Psoas muscle (tissue), 8 donors: Measurements from ENCODE around the gene LRP2BP. TPM values are rescaled to one million over a fixed set of nuclear protein-coding genes. Genes with fewer than 3 reads are reported as not detected.

Experiments
- ATAC-seq, 4 donors: fragments of 200-7000 bp; cut with Tn5 transposase; one replicate each; pipeline ENCODE4 v1.9.1; 2020; ENCODE audit warnings: moderate library complexity in 3 of 4, mild to moderate bottlenecking in 2 of 4
- DNase-seq, 2 donors: peaks; one replicate each; pipeline ENCODE4 v3.0.0-alpha.2; 2020
- H3K27ac ChIP-seq: fragments of 200-600 bp; one replicate; pipeline ENCODE4 v1.8.0; 2022
- H3K27me3 ChIP-seq, 3 donors: fragments of 200-600 bp in 1 of 3; one replicate each; pipeline versions ENCODE4 v1.6.1 to v1.8.0; 2013 to 2022; ENCODE audit warnings: low read length in 2 of 3, mild to moderate bottlenecking in 2 of 3, moderate library complexity in 1 of 3; ENCODE audit not compliant: insufficient read depth in 3 of 3
- H3K36me3 ChIP-seq, 2 donors: fragments of 200-600 bp in 1 of 2; one replicate each; pipeline versions ENCODE4 v1.6.1 to v1.8.0; 2013 to 2022; ENCODE audit warnings: low read depth in 1 of 2, mild to moderate bottlenecking in 1 of 2, moderate library complexity in 1 of 2; ENCODE audit not compliant: insufficient read depth in 1 of 2
- H3K4me1 ChIP-seq: fragments of 200-600 bp; one replicate; pipeline ENCODE4 v1.8.0; 2022
- H3K4me3 ChIP-seq: fragments of 200-600 bp; one replicate; pipeline ENCODE4 v1.8.0; 2022; ENCODE audit warnings: mild to moderate bottlenecking
- H3K9me3 ChIP-seq: fragments of 200-600 bp; one replicate; pipeline ENCODE4 v1.8.0; 2022
- WGBS, 3 donors: extraction: QIAGEN DNeasy Blood & Tissue Kit; methylation state at CpG; one replicate each; pipeline versions ENCODE4 v1.1.6 to v1.1.7; 2013; 5-methylcytosine and 5-hydroxymethylcytosine counted together
- intact Hi-C, 2 donors: fragments of 100-400 bp; cut with DNase I; formaldehyde crosslinking; loops; one replicate each; pipeline versions ENCODE4 v1.11.0 to v1.14.2; 2022
- polyA plus RNA-seq, 3 donors: library from polyadenylated mRNA; stranded (reverse); fragments of 200-250 nt; gene quantifications; one replicate each; pipeline ENCODE4 v1.2.3, GENCODE V29; 2013
- total RNA-seq, 4 donors: library from RNA; stranded (reverse); fragmentation: NEBNext Ultra II Directional in 2 of 4; extraction: Animal tissue kit (Norgen Biotek cat#: 25700) in 2 of 4; gene quantifications; one replicate each; pipeline versions ENCODE4 v1.2.1 to v1.2.4, GENCODE V29; 2021 to 2023
- TF ChIP-seq, protein P1 (sequence below): fragments of 200-600 bp; IDR thresholded peaks from one replicate; pipeline ENCODE4 v1.8.0; 2022; ENCODE audit warnings: antibody characterized with exemption
- donor health status: healthy with polysubstance abuse.
- donor health status: DM: no; HTN: no; CAD: no; lungs with moderate emphysema.
- donor health status: Bipolar disorder and iron deficiency.
- donor health status: healthy.
- donor health status: DM: yes; HTN: yes; CAD: no.
- donor health status: DM: no; HTN: no; CAD: no.
- donor health status: DM: no; HTN: no; CAD: no.
- donor health status: DM: yes; HTN: yes; CAD: no.

Gene LRP2BP
- total and polyA plus RNA-seq, 7 donors: 0.48 to 3.0 (median 0.93) TPM

DNA sequence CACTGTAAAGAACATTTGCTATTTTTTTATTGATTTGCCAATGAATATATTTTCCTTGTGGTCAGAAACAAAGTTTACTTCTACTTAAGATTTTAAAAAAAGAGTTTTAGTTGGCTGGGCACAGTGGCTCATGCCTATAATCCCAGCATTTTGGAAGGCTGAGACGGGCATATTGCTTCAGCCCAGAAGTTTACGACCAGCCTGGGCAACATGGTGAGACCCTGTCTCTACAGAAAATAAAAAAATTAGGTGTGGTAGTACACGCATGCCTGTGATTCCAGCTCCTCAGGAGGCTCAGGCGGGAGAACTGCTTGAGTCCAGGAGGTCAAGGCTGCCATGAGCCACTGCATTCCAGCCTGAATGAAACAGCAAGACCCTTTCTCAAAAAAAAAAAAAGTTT is 36.8 kb downstream of the LRP2BP start:
- Histone ChIP-seq H3K9me3 (no peaks in the 10 kb centered on the region), H3K4me3 (no peak overlapping the region), H3K27ac (no peak overlapping the region), H3K36me3 (peaks cover 6 to 60% of the 10 kb centered on the region in 2 donors), H3K4me1 (no peaks in the 10 kb centered on the region), H3K27me3 (no peaks in the 10 kb centered on the region)
- ATAC-seq (no peak), DNase-seq (no peak)
- intact Hi-C loops: no loop called here
- 93 to 95% (median 94%) methylated on average over 4 of the region's 4 CpGs for WGBS, 3 donors
- TF ChIP-seq, protein P1, sequence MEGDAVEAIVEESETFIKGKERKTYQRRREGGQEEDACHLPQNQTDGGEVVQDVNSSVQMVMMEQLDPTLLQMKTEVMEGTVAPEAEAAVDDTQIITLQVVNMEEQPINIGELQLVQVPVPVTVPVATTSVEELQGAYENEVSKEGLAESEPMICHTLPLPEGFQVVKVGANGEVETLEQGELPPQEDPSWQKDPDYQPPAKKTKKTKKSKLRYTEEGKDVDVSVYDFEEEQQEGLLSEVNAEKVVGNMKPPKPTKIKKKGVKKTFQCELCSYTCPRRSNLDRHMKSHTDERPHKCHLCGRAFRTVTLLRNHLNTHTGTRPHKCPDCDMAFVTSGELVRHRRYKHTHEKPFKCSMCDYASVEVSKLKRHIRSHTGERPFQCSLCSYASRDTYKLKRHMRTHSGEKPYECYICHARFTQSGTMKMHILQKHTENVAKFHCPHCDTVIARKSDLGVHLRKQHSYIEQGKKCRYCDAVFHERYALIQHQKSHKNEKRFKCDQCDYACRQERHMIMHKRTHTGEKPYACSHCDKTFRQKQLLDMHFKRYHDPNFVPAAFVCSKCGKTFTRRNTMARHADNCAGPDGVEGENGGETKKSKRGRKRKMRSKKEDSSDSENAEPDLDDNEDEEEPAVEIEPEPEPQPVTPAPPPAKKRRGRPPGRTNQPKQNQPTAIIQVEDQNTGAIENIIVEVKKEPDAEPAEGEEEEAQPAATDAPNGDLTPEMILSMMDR: no peak

DNA sequence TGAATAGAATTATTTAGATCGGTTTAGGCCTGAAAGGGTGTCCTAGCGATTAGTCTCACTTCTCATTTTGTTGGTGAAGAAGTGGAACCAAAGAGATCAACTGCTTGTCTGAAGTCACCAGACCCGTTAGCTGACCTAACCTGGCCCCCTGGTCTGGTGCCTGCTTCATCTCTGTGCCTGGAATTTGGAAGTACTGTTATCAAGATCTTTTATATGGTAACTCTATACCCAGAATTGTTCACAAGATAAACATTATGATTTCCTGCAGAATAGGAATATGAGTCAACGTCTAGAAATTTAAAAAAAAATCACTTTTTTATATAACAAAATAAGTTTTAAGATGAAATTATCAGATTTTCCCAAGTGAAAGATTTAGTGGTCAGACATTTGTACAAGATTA is 37.2 kb downstream of the LRP2BP start:
- Histone ChIP-seq H3K4me1 (no peaks in the 10 kb centered on the region), H3K36me3 (peaks cover 6 to 65% of the 10 kb centered on the region in 2 donors), H3K27me3 (no peaks in the 10 kb centered on the region), H3K27ac (no peak overlapping the region), H3K9me3 (no peaks in the 10 kb centered on the region), H3K4me3 (no peak overlapping the region)
- 73 to 81% (median 78%) methylated on average over 4 of the region's 4 CpGs for WGBS, 3 donors
- DNase-seq: no peak
- intact Hi-C loops: no loop called here
- TF ChIP-seq, protein P1: no peak
- ATAC-seq: no peak

DNA sequence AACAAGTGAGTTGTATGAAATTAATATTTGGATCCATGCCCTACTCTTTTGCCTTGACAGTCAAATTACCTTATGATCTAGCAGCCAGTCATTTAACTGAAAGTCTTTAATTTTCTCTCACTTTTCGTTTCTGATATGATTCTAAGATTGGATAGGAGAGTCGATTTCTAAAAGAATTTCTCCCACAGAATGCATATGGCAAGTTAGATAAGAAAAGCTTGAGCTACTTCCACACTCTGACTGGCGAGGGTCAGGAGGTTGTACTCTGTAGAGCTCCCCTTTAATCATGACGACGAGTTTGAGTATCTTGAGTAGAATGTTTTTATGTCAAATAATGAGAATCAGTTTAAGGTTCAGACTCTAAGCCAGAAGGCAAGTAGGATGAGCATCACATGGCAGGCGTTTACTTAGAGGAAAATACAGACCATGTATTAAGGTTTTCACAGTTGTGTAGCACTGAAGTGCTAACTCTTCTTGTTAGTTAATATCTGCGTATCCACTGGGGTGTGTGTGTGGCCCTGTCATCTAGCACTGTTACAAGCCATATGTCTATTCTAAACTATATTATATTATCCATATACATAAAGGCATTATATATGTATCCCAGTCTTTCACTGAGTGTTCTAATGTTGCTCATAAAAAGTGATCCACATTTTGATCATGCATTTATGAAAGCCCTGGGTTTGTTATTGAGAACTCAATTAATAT is 37.8 kb downstream of the LRP2BP start:
- TF ChIP-seq, protein P1: no peak

DNA sequence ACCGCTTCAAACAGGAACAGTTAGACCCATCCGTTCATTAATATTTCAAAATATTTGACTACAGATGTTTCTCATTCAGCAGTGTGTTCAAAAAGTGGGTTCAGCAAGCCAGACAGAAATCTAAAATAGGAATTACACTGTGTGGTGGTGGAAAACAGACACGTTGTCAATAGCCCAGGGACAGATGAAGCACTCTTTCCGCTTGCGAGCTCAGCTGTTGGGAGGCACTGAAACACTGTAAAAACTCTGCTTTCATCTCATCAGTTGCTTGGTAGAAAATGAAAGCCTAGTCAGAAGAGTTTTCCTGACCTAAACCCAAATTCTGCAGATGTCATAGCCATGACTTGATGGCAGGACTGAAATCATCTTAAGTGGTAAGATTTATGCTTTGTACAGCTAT is 38.5 kb downstream of the LRP2BP start:
- H3K4me3 ChIP-seq: no peak overlapping the region
- no peaks in the 10 kb centered on the region for H3K27me3 ChIP-seq
- TF ChIP-seq, protein P1: no peak
- DNase-seq (no peak), ATAC-seq (no peak)
- no peaks in the 10 kb centered on the region for H3K9me3 ChIP-seq
- 87 to 90% (median 88%) methylated on average over 5 of the region's 5 CpGs for WGBS, 3 donors
- H3K4me1 ChIP-seq: no peaks in the 10 kb centered on the region
- intact Hi-C loops: no loop called here
- peaks cover 6 to 62% of the 10 kb centered on the region in 2 donors for H3K36me3 ChIP-seq
- no peak overlapping the region for H3K27ac ChIP-seq

More for the DNA sequence above, 37.8 kb downstream of the LRP2BP start:
- Histone ChIP-seq H3K4me1 (no peaks in the 10 kb centered on the region), H3K9me3 (no peaks in the 10 kb centered on the region), H3K27me3 (no peaks in the 10 kb centered on the region), H3K4me3 (no peak overlapping the region), H3K36me3 (peaks cover 6 to 62% of the 10 kb centered on the region in 2 donors), H3K27ac (no peak overlapping the region)
- 86 to 90% (median 89%) methylated on average over 7 of the region's 7 CpGs for WGBS, 3 donors
- DNase-seq (no peak), ATAC-seq (no peak)
- intact Hi-C loops: no loop called here

DNA sequence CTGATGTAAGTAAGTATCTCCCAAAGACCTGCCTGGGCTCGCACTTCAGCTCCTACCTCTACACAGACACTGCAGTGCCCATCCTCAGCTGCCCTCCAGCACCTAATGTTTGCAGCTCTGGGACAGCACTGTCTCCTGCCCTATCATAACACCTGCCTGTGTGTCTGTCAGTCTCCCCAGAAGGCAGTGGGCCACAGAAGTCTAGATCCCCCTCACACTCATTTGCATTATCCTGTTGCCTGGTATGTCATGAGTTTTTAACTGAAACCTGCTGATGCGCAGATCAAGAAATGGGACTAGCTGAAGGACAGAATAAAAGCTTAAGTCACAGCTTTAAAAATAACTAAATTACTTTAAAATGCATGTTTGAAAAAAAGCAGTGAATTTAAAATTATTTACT is 43.0 kb downstream of the LRP2BP start:
- Histone ChIP-seq H3K4me3 (no peak overlapping the region), H3K27ac (no peak overlapping the region), H3K4me1 (no peaks in the 10 kb centered on the region), H3K9me3 (no peaks in the 10 kb centered on the region), H3K36me3 (peaks cover 5 to 63% of the 10 kb centered on the region in 2 donors), H3K27me3 (no peaks in the 10 kb centered on the region)
- ATAC-seq: no peak
- WGBS, 3 donors: 90 to 100% (median 98%) methylated on average over 2 of the region's 2 CpGs
- no peak for DNase-seq
- TF ChIP-seq, protein P1: no peak
- intact Hi-C loops: no loop called here
